GM18867 (cell line): ENCODE measurements around the gene CXCL11.
"Not testable (repeated sequence)": the region's sequence is repeated elsewhere in the genome, so short reads cannot be mapped to it uniquely, and the experiment has no call there.

Source experiments
- ATAC-seq: cut with Tn5 transposase; IDR thresholded peaks from one replicate; pipeline ENCODE4 v1.9.1; 2021; ENCODE audit warnings: mild to moderate bottlenecking, moderate library complexity; ENCODE audit not compliant: unreplicated experiment

Gene CXCL11

DNA sequence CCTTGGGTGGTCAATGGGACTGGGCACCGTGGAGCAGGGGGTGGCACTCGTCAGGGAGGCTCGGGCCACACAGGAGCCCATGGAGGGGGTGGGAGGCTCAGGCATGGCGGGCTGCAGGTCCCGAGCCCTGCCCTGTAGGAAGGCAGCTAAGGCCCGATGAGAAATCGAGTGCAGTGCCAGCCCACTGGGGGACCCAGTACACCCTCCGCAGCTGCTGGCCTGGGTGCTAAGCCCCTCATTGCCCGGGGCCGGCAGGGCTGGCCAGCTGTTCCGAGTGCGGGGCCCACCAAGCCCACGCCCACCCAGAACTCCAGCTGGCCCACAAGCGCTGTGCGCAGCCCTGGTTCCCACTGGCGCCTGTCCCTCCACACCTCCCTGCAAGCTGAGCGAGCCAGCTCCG lies 7.4 kb upstream of the CXCL11 start:
- ATAC-seq: not testable (repeated sequence)

DNA sequence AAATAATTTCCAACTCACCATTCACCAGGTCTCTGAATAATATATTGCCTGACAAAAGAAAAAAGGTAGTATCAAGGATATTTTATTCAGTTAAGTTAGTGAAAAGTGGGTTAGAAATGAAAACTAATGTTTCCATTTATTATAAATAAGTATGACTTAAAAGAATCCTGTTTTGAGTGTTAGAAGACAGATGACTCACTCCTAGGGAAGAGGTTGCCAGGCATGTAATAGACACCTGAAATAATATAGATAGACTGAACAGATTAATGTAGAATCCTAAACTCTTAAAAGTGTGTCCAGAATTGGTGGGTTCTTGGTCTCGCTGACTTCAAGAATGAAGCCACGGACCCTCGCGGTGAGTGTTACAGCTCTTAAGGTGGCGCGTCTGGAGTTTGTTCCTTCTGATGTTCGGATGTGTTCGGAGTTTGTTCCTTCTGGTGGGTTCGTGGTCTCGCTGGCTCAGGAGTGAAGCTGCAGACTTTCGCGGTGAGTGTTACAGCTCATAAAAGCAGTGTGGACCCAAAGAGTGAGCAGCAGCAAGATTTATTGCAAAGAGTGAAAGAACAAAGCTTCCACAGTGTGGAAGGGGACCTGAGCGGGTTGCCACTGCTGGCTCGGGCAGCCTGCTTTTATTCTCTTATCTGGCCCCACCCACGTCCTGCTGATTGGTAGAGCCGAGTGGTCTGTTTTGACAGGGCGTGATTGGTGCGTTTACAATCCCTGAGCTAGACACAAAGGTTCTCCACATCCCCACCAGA lies 6.5 kb upstream of the CXCL11 start:
- ATAC-seq: not testable (repeated sequence)

DNA sequence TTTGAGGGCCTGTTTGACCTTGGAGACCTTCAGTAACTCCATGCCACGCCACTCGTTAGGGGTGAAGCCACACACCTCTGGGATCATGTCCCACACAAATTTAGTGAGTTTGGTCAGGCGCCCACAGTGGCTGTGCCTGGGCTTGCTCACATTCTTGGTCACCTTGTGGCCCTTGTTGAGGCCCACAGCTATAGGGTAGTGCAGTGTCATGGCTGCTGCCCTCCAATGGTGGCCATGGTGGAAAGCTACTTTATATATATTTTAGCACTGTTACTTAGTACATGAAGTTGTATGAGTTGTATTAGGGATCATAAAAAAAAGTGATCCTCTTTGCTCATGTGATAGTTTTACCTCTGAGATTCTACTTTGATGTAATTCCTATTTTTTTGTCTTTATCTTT lies 985 bp upstream of the CXCL11 start:
- ATAC-seq: no peak

DNA sequence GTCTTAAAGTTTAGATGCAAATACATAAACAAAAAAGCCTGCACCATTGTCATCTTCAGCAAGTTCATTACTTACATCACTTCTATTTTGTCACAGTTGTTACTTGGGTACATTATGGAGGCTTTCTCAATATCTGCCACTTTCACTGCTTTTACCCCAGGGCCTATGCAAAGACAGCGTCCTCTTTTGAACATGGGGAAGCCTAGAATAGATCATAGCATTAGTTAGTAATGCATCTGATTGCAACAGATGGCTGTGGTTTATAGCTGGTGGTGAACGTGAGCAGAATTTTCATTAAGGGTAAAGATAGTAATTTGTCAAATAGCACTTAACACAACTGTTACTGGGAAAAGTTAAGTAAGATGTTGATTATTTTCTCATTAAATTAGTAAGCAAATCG lies 729 bp downstream of the CXCL11 start:
- ATAC-seq: peak; percentile 83

DNA sequence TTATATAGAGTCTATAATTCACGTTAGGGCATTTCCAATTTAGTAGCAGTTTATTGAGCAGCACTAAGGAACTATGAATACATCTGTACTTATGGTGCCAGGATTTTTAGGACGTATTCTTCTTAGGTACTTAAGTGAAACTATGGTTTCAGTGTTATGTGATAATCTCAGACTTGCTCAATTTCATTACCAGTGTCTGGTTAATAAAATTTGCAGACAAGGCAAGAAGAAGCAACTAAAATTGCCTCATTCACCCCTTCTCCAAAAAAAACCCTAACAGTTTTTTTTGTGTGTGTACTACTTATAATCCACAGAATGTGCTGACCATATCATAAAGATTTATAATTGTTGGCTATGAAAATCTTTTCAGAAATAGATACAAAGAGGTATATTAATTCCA lies 6.6 kb downstream of the CXCL11 start:
- no peak for ATAC-seq

DNA sequence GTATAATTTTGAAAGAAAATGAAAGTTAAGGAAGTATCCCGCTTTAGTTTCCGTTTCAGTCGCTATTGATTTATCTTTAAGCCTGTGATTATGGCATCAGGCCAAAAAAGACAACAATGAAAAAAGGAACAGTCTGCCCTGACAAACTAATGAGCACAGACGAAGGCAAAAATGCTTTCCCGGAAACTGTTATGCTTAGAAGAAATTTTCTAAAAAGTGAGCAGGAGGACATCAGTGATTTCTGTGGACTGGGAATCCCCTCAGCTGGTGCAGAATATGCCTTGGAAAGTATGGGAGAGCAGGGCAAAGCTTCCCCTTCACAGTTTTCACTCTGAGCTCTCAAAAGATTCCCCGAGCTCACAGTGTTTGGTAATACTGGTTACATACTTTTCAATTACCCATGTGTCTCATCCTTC lies 7.5 kb downstream of the CXCL11 start:
- no peak for ATAC-seq

DNA sequence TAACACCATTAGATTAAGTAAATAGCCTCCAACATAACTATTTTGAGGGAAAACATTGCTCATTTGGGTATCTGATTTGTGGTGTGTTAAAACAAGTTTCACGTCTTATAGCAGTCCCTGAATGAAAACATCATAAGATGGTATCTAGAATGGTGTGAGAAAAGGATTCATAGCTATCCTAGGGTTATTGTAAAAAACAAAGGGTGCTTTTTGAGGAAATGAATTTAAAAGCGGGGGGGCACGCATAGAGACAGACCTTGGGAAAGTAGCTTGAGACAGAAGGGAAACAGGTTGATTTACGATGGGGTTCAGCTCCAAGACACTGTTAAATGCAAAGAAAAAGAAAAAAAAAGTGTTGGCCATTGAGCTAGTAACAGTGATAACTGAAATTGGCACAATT lies 11.8 kb downstream of the CXCL11 start:
- no peak for ATAC-seq

DNA sequence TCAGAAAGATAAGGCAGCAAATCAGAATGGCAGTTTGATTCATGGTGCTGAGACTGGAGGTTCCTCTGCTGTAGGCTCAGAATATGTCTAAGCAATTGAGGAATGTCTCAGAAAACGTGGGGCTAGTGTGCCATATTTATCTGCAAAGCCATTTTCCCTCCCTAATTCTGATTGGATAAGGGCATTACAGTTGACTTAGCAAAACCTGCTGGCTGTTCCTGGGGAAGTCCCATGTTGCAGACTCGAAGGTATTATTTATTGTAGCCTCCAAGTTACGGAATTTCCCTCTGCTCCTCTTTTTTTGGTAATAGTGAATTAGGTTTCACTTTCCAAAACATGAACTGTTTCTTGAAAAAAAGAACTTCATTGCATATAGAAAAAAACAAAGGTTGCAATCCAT lies 12.5 kb downstream of the CXCL11 start, which contains the start of gene CXCL10:
Gene CXCL10, minus strand, starts transcription at position 109 of the 400 bp plus-strand sequence. Its CDS starts 66 bp downstream, at position 43.
- no peak for ATAC-seq

DNA sequence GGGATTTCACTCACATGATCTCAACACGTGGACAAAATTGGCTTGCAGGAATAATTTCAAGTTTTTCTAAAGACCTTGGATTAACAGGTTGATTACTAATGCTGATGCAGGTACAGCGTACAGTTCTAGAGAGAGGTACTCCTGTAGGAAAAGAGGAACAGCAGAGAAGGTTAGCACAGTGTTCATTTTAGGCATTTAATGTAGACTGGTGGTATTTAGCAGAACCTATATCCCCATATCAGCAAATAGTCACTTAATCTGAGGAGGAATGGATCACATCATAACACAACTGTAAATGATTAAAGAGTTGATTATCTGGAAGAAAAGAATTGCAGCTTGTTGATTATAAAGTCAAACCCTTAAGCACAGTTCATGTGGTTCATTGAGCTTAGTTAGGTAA lies 13.2 kb downstream of the CXCL11 start:
- ATAC-seq: no peak

DNA sequence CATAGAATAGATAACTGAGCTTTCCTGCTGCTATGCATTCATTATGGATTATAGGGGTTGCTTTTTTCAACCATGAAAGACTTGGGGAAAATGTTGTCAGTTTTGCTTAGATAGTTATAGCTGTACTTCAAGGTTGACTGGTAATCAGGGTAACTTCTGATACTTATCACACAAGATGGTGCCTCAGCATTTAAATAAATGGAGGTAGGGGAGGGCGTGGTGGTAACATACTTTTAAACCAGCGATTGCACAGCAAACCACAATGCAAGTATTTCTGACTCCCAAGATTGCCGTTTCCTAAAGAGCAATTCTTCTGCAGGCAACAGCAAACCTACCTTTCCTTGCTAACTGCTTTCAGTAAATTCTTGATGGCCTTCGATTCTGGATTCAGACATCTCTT lies 13.8 kb downstream of the CXCL11 start:
- no peak for ATAC-seq

DNA sequence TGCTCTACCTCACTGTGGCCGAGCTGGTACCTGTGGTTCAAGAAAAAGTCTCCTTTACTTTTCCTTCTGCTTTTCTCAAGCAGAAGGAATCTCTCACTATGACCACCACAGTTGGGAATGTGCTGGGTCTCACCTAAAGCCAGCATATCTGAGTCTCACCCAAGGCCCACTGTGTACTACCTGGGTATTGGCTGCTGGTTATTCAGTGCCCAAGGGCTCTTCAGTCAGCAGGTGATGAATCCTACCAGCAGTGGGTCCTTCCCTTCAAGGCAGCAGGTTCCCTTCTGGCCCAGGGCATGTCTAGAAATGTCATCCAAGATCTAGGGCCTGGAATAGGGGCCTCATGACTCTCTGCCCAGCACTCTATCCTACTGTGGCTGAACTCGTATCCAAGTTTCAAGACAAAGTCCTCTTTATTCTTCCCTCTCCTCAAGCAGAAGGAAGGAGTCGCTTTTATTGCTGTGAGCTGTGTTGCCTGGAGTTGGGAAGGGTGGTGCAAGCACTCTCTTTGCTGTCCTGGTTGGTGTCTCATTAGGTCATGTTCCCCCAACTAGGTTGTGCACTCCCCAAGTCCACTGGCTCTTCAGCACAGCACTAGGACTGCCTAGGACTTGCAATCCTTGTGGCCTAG lies 18.7 kb downstream of the CXCL11 start:
- ATAC-seq: no peak

DNA sequence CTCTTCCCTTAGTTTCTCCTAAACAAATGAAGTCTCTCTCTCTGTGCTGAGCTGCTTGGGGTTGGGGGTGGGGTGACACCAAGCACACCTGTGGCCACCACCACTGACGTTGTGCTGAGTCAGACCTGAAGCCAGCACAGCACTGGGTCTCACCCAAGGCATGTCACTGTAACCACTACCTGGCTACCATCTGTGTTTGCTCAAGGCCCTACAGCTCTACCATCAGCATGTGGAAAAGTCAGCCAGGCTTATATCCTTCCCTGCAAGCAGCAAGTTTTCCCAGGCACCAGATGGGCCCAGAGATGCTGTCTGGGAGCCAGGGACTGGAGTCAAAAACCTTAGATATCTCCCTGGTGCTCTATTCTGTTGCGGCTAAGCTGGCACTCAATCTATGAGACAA lies 19.5 kb downstream of the CXCL11 start:
- ATAC-seq: peak; percentile 67

DNA sequence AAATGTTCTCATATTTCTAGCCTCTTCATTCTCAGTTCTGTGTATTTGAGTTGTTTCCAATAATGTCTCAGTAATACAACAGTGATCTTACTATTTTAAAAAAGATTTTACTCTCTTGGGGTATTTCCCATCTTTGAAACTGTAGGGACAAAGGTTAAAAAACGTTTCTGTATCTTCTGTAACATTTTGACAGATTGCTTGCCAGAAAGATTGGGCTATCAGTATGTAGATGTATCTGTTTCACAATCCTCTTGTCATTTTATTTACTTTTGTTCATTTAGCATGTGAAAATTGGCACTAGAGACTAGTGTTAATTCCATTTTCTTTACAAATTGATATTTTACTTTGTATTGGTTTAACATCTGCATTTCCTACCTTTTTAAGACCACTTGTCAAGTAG lies 22.3 kb downstream of the CXCL11 start:
- ATAC-seq: no peak

DNA sequence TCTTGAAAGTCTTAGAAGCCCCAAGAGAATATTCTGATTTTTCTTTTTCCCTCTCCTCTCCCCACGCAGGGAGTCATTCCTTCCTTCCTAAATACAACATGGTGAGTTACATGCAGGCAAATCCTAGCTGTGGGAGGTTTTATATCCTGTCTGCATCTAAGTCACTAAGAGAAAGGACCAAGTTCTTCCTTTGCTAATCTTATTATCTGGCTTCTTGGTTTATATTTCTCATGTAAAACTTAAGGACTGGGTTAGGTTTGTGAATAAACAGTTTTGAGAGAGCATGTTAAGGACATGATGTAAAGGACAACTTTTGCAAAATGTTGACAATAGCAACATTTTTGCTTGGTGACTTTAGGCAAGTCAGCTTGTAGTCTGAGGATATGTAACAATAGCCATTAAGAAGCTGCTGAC lies 23.5 kb downstream of the CXCL11 start:
- ATAC-seq: no peak

DNA sequence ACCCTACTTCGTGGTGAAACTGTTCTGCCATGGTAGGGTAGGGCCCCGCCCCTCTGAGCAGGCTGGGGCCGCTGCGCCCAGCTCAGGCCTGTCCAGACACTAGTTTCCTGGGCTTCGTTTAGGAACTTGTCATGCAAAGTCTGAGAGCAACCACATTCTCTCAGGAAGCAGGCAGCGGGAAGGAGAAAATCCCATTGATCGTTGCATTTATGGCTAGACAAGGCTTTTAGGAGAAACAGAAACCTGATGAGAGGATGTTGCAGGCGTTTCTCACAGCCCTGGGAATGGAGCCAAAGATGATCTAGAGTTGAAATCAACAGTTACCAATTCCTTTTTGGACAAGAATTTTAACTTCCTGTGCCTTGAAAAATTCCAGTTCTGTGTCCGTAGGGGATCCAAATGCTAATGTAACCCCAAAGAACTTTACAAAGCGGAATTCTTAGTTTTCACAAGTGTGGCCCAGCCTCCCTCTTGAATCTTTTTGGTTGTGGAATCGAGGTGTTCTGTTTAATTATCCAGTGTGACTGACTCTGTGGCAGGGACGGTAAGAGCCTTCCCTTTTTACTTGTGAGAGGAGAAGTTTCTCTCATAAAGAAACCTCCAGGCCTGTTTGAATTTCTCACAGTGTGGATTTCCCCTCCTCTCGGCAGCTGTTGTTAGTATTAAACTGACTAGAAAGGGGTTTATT lies 24.0 kb downstream of the CXCL11 start:
- peak; percentile 74 for ATAC-seq

DNA sequence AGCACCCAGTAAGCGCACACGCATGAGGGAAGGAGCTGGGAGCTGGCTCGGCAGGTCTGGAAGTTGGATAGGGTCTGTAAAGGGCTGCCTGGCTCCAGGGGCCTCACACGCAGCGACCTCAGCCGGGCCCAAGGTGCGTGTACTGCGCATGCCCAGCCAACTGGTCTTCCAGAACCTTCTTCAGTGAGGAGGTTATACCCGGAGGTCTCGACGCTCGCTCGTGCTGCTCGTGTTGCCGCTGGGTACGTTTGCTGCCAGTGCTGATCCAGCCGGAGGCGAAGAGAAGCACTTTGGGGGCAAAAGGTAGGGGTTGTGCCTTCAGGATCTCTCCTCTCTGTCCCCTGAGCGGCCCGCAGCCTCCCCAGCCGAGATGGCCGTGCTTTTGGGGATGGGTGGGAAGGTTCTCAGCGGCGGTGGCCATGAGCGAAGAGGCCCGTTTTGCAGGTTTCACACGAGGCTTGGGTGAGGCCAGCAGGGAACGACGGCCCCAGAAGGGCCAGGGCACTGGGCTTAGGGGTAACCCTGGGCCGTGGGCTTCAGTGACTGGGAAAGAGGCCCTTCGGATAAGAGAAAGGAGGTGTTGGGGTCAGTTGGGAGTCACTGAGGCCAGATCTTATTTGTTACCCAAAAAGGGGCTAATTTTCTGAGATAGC lies 24.7 kb downstream of the CXCL11 start:
- ATAC-seq: no peak

DNA sequence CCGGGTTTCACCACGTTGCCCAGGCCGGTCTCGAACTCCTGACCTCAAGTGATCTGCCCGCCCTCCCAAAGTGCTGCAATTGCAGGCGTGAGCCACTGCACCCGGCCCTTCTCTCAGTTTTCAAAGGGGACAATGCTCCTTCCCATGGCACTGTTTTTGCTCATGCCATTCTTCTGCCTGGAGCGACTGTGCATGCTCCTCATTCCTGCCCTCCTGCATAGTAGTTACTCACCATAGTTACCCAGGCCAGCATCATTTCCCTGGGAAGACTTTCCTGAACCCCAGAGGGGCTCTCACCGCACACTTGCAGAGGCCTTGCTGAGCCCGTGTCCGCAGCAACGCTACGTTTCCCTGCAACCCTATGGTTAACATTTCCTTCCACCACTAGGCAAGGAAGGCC lies 25.3 kb downstream of the CXCL11 start:
- ATAC-seq: no peak

DNA sequence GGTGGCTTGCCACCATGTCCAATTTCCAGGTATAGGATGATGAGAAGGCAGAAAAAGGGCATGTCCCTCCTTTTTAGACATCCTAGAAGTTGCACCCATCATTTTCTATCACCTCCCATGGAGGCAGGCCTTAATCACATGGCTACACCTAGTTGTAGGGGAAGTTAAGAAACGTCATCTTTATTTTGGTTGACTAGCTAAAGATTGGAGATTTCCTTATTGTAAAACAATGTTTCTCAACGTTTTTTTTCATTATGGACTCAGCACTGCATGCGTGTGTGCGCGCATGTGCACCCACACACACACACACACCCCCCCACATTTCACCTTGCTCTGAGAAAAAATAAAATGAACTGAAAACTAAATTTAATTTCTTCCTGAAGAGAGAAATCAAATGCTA lies 26.6 kb downstream of the CXCL11 start:
- no peak for ATAC-seq

DNA sequence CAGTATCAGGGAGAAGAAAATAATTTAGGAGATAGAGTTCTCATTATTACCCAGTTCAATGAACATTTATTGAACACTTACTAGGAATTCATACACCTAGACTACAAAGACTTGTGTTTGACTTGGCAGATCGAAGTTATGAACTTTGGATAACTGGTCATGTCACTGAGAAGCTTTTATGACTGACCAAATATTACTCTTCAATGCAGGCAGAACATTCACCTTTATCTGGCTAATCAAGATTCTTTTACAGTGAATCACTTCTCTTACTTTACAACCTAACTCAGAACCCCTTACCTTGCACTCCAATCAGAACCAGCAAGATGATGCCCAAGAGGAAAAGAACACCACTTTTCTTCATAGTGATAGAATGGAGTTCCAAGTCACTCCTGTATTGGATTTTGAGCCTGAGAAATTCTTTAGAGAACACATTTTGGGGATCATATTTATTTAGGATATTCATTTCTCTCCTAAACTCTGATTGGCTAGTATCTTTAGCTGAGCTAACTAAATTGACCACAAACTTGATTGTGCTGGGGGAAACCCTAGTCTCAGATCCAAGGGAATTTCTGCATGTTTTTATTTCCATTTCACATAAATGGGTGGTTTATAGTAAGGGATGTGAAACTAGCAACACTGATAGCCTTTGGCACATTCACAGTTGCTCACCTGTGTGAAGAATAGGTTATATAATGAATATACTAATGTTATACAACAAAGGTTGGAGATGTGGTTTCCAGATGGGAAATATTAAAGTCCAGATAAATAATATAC lies 28.6 kb downstream of the CXCL11 start, which contains the start of gene CXCL9:
Gene CXCL9, minus strand, starts transcription at position 421 of the 774 bp plus-strand sequence. Its CDS starts 60 bp downstream, at position 361.
- no peak for ATAC-seq

DNA sequence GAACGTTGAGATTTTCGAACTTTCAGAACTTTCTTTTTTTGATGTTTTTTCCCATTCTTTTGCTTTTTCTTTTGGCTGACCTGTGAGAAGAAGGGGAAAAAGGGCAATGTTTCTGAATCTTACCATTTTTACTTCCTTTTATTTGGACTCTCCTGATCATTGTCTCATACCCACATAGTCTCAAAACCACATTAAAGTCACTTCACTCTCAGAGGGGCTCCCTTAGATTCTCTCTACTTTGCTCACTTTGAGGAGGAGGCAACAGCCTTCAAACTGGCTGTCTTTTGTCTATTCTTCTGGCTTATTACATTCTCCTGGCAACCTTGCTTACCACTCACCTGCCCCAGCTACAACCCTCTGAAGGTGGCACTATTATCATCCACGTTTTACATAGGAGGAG lies 32.2 kb downstream of the CXCL11 start:
- ATAC-seq: no peak

DNA sequence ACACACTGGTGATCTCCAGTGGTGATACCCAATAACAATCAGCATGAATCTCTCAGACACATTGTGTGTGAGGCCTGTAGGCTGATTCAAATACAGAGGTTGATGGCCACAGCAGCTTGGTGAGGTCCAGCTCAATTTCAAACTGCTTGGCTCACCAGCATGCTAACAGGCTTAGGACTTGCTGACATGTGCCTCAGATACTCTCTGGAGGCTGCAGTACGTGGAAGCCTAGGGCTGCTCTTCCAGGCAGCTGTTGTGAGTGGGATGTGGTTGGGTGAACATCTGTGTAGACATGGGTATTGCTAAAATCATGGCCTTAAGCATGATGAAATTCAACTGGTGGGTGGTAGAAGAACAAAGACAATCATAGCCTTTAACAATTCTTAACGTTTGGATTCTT lies 32.8 kb downstream of the CXCL11 start:
- ATAC-seq: no peak
